IPS-11a (cell line): ENCODE measurements around the gene MAP1LC3A.
"Not testable (repeated sequence)": the region's sequence is repeated elsewhere in the genome, so short reads cannot be mapped to it uniquely, and the experiment has no call there.

Experiments
- H3K4me3 ChIP-seq: one replicate; pipeline ENCODE4 v1.5.1; 2013; ENCODE audit warnings: low read depth, low read length, control low read depth

MAP1LC3A gene

GRCh38 chr20:34558320-34559218, at the start of gene MAP1LC3A:
TSS of gene MAP1LC3A (plus strand) at chr20:34558718. CDS start at chr20:34558869, 151 bp downstream.
- H3K4me3 ChIP-seq, result peak within 1 kb of the TSS; percentile 47

- H3K4me3 ChIP-seq, result no peak overlapping the region
These were observed 47.9 kb upstream of the MAP1LC3A start for GRCh38 chr20:34510575-34510974.

- H3K4me3 ChIP-seq, result no peak overlapping the region
These were observed 46.6 kb upstream of the MAP1LC3A start for GRCh38 chr20:34511891-34512265.

GRCh38 chr20:34512266-34512954, 46.1 kb upstream of the MAP1LC3A start:
- H3K4me3 ChIP-seq, result no peak overlapping the region

GRCh38 chr20:34512955-34513419, 45.5 kb upstream of the MAP1LC3A start:
- H3K4me3 ChIP-seq, result no peak overlapping the region

GRCh38 chr20:34514034-34514433, 44.5 kb upstream of the MAP1LC3A start:
- not testable (repeated sequence) for H3K4me3 ChIP-seq

GRCh38 chr20:34514897-34515483, 43.5 kb upstream of the MAP1LC3A start:
- H3K4me3 ChIP-seq, result peak overlapping the region; percentile 90

GRCh38 chr20:34515484-34516246, 42.9 kb upstream of the MAP1LC3A start:
- H3K4me3 ChIP-seq, result peak overlapping the region; percentile 90

- peak within 1 kb of the TSS; percentile 90 for H3K4me3 ChIP-seq
These were observed 42.0 kb upstream of the MAP1LC3A start, which contains the start of gene DYNLRB1 for GRCh38 chr20:34516247-34517113. TSS of gene DYNLRB1 (plus strand) at chr20:34516422. CDS start at chr20:34516459, 37 bp downstream.

GRCh38 chr20:34517114-34517505, 41.4 kb upstream of the MAP1LC3A start:
- H3K4me3 ChIP-seq, result peak overlapping the region; percentile 90

- not testable (repeated sequence) for H3K4me3 ChIP-seq
These were observed 39.7 kb upstream of the MAP1LC3A start for GRCh38 chr20:34518863-34519262.

- H3K4me3 ChIP-seq, result not testable (repeated sequence)
These were observed 38.7 kb upstream of the MAP1LC3A start for GRCh38 chr20:34519841-34520240.

GRCh38 chr20:34522969-34523871, 35.3 kb upstream of the MAP1LC3A start:
- no peak overlapping the region for H3K4me3 ChIP-seq

GRCh38 chr20:34524426-34524825, 34.1 kb upstream of the MAP1LC3A start:
- no peak overlapping the region for H3K4me3 ChIP-seq

GRCh38 chr20:34525342-34525708, 33.2 kb upstream of the MAP1LC3A start:
- H3K4me3 ChIP-seq, result no peak overlapping the region

- H3K4me3 ChIP-seq, result no peak overlapping the region
These were observed 32.7 kb upstream of the MAP1LC3A start for GRCh38 chr20:34525709-34526416.

GRCh38 chr20:34526466-34526865, 32.1 kb upstream of the MAP1LC3A start:
- no peak overlapping the region for H3K4me3 ChIP-seq

- no peak overlapping the region for H3K4me3 ChIP-seq
These were observed 31.5 kb upstream of the MAP1LC3A start for GRCh38 chr20:34527016-34527415.
